ENCODE measurements around the gene RALGAPA2. TPM values are rescaled to one million over a fixed set of nuclear protein-coding genes. Genes with fewer than 3 reads are reported as not detected.

RALGAPA2 gene
- total RNA-seq, 1 experiment from 2014 or later, result 10.8 TPM

DNA sequence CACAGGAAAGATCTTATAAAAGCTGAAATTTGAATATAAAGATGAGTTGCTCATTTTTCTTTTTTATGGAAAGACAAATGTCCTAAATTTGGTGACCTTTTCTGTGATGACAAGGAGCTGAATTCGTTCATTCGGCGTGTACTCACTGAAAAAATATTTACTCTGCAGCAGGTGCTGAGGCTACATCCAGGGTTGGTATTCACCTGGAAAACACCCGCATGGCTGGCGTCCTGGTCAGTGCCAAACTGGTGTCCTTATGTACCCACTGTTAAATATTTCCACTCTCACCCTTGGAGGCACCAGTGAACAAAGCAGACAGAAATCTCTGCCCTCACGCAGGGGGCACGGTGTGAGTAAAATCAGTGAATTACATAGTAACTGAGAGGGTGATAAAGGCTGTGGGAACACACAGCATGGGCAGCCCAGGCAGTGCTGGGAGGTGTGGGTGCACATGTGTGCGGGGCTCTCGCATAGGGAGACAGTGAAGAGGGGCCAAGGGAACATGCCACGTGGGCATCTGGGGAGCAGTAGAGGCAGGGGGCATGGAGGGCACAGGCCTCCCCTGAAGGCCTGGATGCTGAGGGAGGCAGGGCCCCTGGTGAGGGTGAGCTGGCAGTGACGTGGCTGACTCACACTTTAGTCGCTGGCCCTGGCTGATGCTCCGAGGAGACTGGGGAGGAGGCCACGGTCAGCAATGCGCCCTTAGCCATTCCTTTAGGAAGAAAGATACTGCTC lies 254.9 kb downstream of the RALGAPA2 start:
- no peak overlapping the region for H2AFZ ChIP-seq (ENCODE audit: low read depth, low read length, poor library complexity, severe bottlenecking)
- H3K9me2 ChIP-seq (ENCODE audit: insufficient read depth), result no peaks in the 10 kb centered on the region
- no TSS peak for BruUV-seq (replicated peaks)
- POLR2A ChIA-PET, result no interaction called here
- no peaks in the 10 kb centered on the region for H3K79me2 ChIP-seq (ENCODE audit: insufficient read depth, low read length)
- H3K4me1 ChIP-seq (ENCODE audit: control insufficient read depth in 1 of 2, insufficient read depth in 2 of 2, low read length in 2 of 2), result peaks cover 0 to 6% of the 10 kb centered on the region in 2 experiments; a peak in 1 of 4 replicates
- DNase-seq (ENCODE audit: low read depth, low spot score) (no peak), ATAC-seq (no peak; the same call in 1 of the 2 replicates)
- H3K4me3 ChIP-seq (replicated peaks in 1 of 2; ENCODE audit: low read depth in 1 of 2, low read length in 2 of 2), result no peak overlapping the region
- RAD21 ChIA-PET (ENCODE audit: low non-redundant PET in 1 of 2, low total read pairs in 2 of 2, uncharacterized antibody in 2 of 2, unreplicated experiment in 2 of 2), result no interaction called here
- no peaks in the 10 kb centered on the region for H4K20me1 ChIP-seq (ENCODE audit: insufficient read depth)
- TF ChIP-seq MAX (IDR thresholded peaks at IDR 0.05), result no peak
- no peak for TF ChIP-seq EZH2 (IDR thresholded peaks at IDR 0.05)
- TF ChIP-seq CBX3 (IDR thresholded peaks at IDR 0.05; ENCODE audit: low read depth), result no peak
- TF ChIP-seq ZFX (IDR thresholded peaks at IDR 0.05), result no peak
- no peak overlapping the region for H3K9ac ChIP-seq (ENCODE audit: low read length)
- no peak overlapping the region for H3K27ac ChIP-seq (ENCODE audit: low read depth, low read length)
- CTCF ChIA-PET, result no interaction called here
- intact Hi-C loops (cut with micrococcal nuclease), result no loop called here
- H3K9me3 ChIP-seq (ENCODE audit: control insufficient read depth in 1 of 2, insufficient read depth in 1 of 2, low read depth in 1 of 2, low read length in 2 of 2), result no peaks in the 10 kb centered on the region
- H3K27me3 ChIP-seq (ENCODE audit: insufficient read depth, low read length), result no peaks in the 10 kb centered on the region
- H3K36me3 ChIP-seq (ENCODE audit: control insufficient read depth in 1 of 2, insufficient read depth in 2 of 2, low read length in 2 of 2), result no peaks in the 10 kb centered on the region
- no peak overlapping the region for H3K4me2 ChIP-seq (ENCODE audit: low read length)

DNA sequence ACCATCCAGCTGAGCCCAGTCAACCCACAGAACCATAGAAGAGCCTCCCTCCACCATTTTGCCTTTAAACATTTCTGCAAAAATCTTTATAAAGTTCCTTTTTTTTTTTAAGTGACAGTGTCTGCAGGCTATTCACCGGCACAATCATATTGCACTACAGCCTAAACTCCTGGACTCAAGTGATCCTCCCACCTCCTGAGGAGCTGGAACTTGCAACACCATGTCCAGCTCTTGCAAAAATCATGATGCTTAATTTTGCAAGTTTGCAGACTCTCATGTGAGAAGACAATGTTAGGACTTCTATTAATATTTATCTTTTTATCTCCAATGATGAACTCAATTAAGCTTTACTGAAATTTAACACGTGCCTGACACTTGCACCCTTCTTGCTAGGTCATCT lies 255.7 kb downstream of the RALGAPA2 start:
- no peak overlapping the region for H3K27ac ChIP-seq (ENCODE audit: low read depth, low read length)
- POLR2A ChIA-PET, result no interaction called here

More for the DNA sequence above, 255.7 kb downstream of the RALGAPA2 start:
- Histone ChIP-seq H3K9ac (ENCODE audit: low read length) (no peak overlapping the region), H3K4me3 (replicated peaks in 1 of 2; ENCODE audit: low read depth in 1 of 2, low read length in 2 of 2) (no peak overlapping the region), H3K4me1 (ENCODE audit: control insufficient read depth in 1 of 2, insufficient read depth in 2 of 2, low read length in 2 of 2) (peaks cover 0 to 10% of the 10 kb centered on the region in 2 experiments; a peak in 1 of 4 replicates), H3K9me3 (ENCODE audit: control insufficient read depth in 1 of 2, insufficient read depth in 1 of 2, low read depth in 1 of 2, low read length in 2 of 2) (no peaks in the 10 kb centered on the region), H3K36me3 (ENCODE audit: control insufficient read depth in 1 of 2, insufficient read depth in 2 of 2, low read length in 2 of 2) (no peaks in the 10 kb centered on the region), H3K79me2 (ENCODE audit: insufficient read depth, low read length) (no peaks in the 10 kb centered on the region), H3K4me2 (ENCODE audit: low read length) (no peak overlapping the region), H3K9me2 (ENCODE audit: insufficient read depth) (no peaks in the 10 kb centered on the region), H2AFZ (ENCODE audit: low read depth, low read length, poor library complexity, severe bottlenecking) (no peak overlapping the region), H4K20me1 (ENCODE audit: insufficient read depth) (no peaks in the 10 kb centered on the region), H3K27me3 (ENCODE audit: insufficient read depth, low read length) (no peaks in the 10 kb centered on the region)
- intact Hi-C loops (cut with micrococcal nuclease), result no loop called here
- ATAC-seq (no peak), DNase-seq (ENCODE audit: low read depth, low spot score) (no peak)
- no TSS peak for BruUV-seq (replicated peaks)
- TF ChIP-seq CBX3 (IDR thresholded peaks at IDR 0.05; ENCODE audit: low read depth) (no peak), CTCF (IDR thresholded peaks at IDR 0.05 in 2 of 3, conservative IDR thresholded peaks at IDR 0.05 in 1 of 3; ENCODE audit: borderline replicate concordance in 1 of 3, insufficient read depth in 1 of 3, low read depth in 2 of 3, low read length in 2 of 3) (no peak), POLR2AphosphoS5 (IDR thresholded peaks at IDR 0.05; ENCODE audit: low read depth, low read length) (no peak), POLR2A (IDR thresholded peaks at IDR 0.05; ENCODE audit: borderline replicate concordance, extremely low read depth, insufficient read depth, insufficient read length) (no peak), SIN3A (IDR thresholded peaks at IDR 0.05; ENCODE audit: low read depth) (no peak), YY1 (IDR thresholded peaks at IDR 0.05; ENCODE audit: extremely low read depth, insufficient replicate concordance, low read depth, low read length) (no peak), SP1 (IDR thresholded peaks at IDR 0.05; ENCODE audit: low read depth) (no peak), RAD21 (IDR thresholded peaks at IDR 0.05; ENCODE audit: low read depth) (no peak), ELF1 (IDR thresholded peaks at IDR 0.05; ENCODE audit: borderline replicate concordance, low read depth) (no peak), ZFX (IDR thresholded peaks at IDR 0.05) (no peak)
- TF ChIP-seq, protein P1, sequence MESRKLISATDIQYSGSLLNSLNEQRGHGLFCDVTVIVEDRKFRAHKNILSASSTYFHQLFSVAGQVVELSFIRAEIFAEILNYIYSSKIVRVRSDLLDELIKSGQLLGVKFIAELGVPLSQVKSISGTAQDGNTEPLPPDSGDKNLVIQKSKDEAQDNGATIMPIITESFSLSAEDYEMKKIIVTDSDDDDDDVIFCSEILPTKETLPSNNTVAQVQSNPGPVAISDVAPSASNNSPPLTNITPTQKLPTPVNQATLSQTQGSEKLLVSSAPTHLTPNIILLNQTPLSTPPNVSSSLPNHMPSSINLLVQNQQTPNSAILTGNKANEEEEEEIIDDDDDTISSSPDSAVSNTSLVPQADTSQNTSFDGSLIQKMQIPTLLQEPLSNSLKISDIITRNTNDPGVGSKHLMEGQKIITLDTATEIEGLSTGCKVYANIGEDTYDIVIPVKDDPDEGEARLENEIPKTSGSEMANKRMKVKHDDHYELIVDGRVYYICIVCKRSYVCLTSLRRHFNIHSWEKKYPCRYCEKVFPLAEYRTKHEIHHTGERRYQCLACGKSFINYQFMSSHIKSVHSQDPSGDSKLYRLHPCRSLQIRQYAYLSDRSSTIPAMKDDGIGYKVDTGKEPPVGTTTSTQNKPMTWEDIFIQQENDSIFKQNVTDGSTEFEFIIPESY (IDR thresholded peaks at IDR 0.05; ENCODE audit: extremely low read depth, insufficient replicate concordance, low read length), result no peak
- CTCF ChIA-PET, result no interaction called here
- RAD21 ChIA-PET (ENCODE audit: low non-redundant PET in 1 of 2, low total read pairs in 2 of 2, uncharacterized antibody in 2 of 2, unreplicated experiment in 2 of 2), result no interaction called here

All from HCT116 (cell line).